H1 (cell line): ENCODE measurements around the gene TTYH2. TPM values are rescaled to one million over a fixed set of nuclear protein-coding genes. Genes with fewer than 3 reads are reported as not detected.
A peak's percentile ranks its signal among the peaks of the same experiment; 100 is the strongest.

Experiments used
- CTCF ChIA-PET: fragments of 300-600 bp; sonication (Branson Sonifier 250); formaldehyde crosslinking; loops from one replicate; lab custom pipeline; 2021; ENCODE audit not compliant: partially characterized antibody; lab: Charles Lee
- POLR2A ChIA-PET: fragments of 300-600 bp; sonication (Branson Sonifier 250); formaldehyde crosslinking; loops from one replicate; lab custom pipeline; 2021; ENCODE audit warnings: inconsistent platforms; ENCODE audit not compliant: partially characterized antibody; lab: Charles Lee
- DNase-seq, 2 experiments: peaks; one replicate each; pipeline versions ENCODE4 v3.0.0 to v3.0.0-alpha.2; 2010 to 2022; ENCODE audit warnings: low spot score in 2 of 2, low read depth in 1 of 2, mixed read lengths in 1 of 2
- FAIRE-seq: peaks from 2 replicates; lab custom pipeline; 2011; peaks lifted over from hg19 to GRCh38; lab: Jason Lieb, UNC
- H2AFZ ChIP-seq: 2 replicates; pipeline ENCODE4 v1.8.1; 2012; ENCODE audit warnings: low read length, inconsistent platforms
- H2AK5ac ChIP-seq: 2 replicates; pipeline ENCODE4 v1.6.1; 2013; ENCODE audit warnings: low read depth, low read length
- H2BK120ac ChIP-seq: replicated peaks from 2 replicates; pipeline ENCODE3; 2013; ENCODE audit warnings: low read depth, low read length, inconsistent platforms
- H2BK12ac ChIP-seq: 2 replicates; pipeline ENCODE4 v1.6.1; 2013; ENCODE audit warnings: low read depth, low read length
- H2BK15ac ChIP-seq: 2 replicates; pipeline ENCODE4 v1.6.1; 2013; ENCODE audit warnings: low read length
- H2BK20ac ChIP-seq: 2 replicates; pipeline ENCODE4 v1.6.1; 2013; ENCODE audit warnings: low read length
- H2BK5ac ChIP-seq: 2 replicates; pipeline ENCODE4 v1.6.1; 2013; ENCODE audit warnings: low read depth, low read length
- H3K14ac ChIP-seq: 2 replicates; pipeline ENCODE4 v1.6.1; 2013; ENCODE audit warnings: inconsistent platforms; ENCODE audit not compliant: insufficient read length
- H3K18ac ChIP-seq: 2 replicates; pipeline ENCODE4 v1.6.1; 2013; ENCODE audit warnings: low read length; ENCODE audit errors: extremely low read depth
- H3K23ac ChIP-seq: 2 replicates; pipeline ENCODE4 v1.6.1; 2013; ENCODE audit warnings: inconsistent platforms; ENCODE audit not compliant: insufficient read length
- H3K23me2 ChIP-seq: 2 replicates; pipeline ENCODE4 v1.6.1; 2013; ENCODE audit warnings: low read depth, low read length
- H3K27ac ChIP-seq: 2 replicates; pipeline ENCODE4 v1.6.1; 2011; ENCODE audit warnings: low read depth, low read length, inconsistent platforms
- H3K27me3 ChIP-seq, 4 experiments: replicated peaks in 1 of 4; 1 replicate in 1 of 4; 2 replicates in 3 of 4; pipeline versions ENCODE4 v1.6.1 to v1.8.1; 2011 to 2013; ENCODE audit warnings: low read length in 3 of 4, mild to moderate bottlenecking in 3 of 4, inconsistent platforms in 2 of 4, mixed read lengths in 2 of 4, moderate library complexity in 1 of 4; ENCODE audit not compliant: control insufficient read depth in 3 of 4, insufficient read depth in 3 of 4; ENCODE audit errors: extremely low read depth in 1 of 4
- H3K36me3 ChIP-seq, 4 experiments: 2 replicates each; pipeline versions ENCODE4 v1.6.1 to v1.8.1; 2011 to 2013; ENCODE audit warnings: mild to moderate bottlenecking in 4 of 4, low read length in 3 of 4, moderate library complexity in 2 of 4, control low read depth in 1 of 4, inconsistent platforms in 1 of 4; ENCODE audit not compliant: insufficient read depth in 4 of 4, control insufficient read depth in 2 of 4
- H3K4ac ChIP-seq: replicated peaks from 2 replicates; pipeline ENCODE3; 2013; ENCODE audit warnings: low read length, low read depth, mixed read lengths, inconsistent platforms; ENCODE audit not compliant: insufficient read length
- H3K4me1 ChIP-seq, 4 experiments: replicated peaks in 1 of 4; 1 replicate in 1 of 4; 2 replicates in 3 of 4; pipeline versions ENCODE4 v1.6.1 to v1.8.1; 2011 to 2013; ENCODE audit warnings: low read length in 3 of 4, inconsistent platforms in 2 of 4, mixed read lengths in 1 of 4; ENCODE audit not compliant: insufficient read depth in 4 of 4, control insufficient read depth in 3 of 4
- H3K4me2 ChIP-seq, 2 experiments: 2 replicates each; pipeline versions ENCODE4 v1.6.1 to v1.8.1; 2011 to 2013; ENCODE audit warnings: low read depth in 2 of 2, low read length in 2 of 2, control low read depth in 1 of 2, inconsistent platforms in 1 of 2, mild to moderate bottlenecking in 1 of 2; ENCODE audit not compliant: insufficient read depth in 1 of 2
- H3K4me3 ChIP-seq, 4 experiments: fragments of 200-600, 300-600 bp in 1 of 4; sonication (generic), shearing (Covaris generic), sonication (Bioruptor Twin) in 1 of 4; 2 replicates each; pipeline versions ENCODE4 v1.5.1 to v1.8.1; 2011 to 2016; ENCODE audit warnings: low read length in 4 of 4, low read depth in 3 of 4, control low read depth in 2 of 4, inconsistent platforms in 2 of 4, mild to moderate bottlenecking in 2 of 4, mixed read lengths in 1 of 4, moderate library complexity in 1 of 4; ENCODE audit not compliant: insufficient read depth in 2 of 4; ENCODE audit errors: extremely low read depth in 1 of 4
- H3K56ac ChIP-seq: replicated peaks from 2 replicates; pipeline ENCODE3; 2013; ENCODE audit warnings: low read depth, mild to moderate bottlenecking, mixed read lengths, low read length, inconsistent platforms; ENCODE audit not compliant: insufficient read length
- H3K79me1 ChIP-seq: 2 replicates; pipeline ENCODE4 v1.6.1; 2013; ENCODE audit warnings: low read depth, low read length, control low read depth
- H3K79me2 ChIP-seq, 2 experiments: 2 replicates each; pipeline versions ENCODE4 v1.6.1 to v1.8.1; 2012 to 2013; ENCODE audit warnings: low read length in 2 of 2, mild to moderate bottlenecking in 2 of 2, inconsistent platforms in 1 of 2; ENCODE audit not compliant: insufficient read depth in 2 of 2, control insufficient read depth in 1 of 2
- H3K9ac ChIP-seq, 4 experiments: replicated peaks in 1 of 4; 1 replicate in 1 of 4; 2 replicates in 3 of 4; pipeline versions ENCODE4 v1.6.1 to v1.8.1; 2011 to 2013; ENCODE audit warnings: low read depth in 3 of 4, low read length in 3 of 4, control low read depth in 2 of 4, mild to moderate bottlenecking in 2 of 4, moderate library complexity in 2 of 4, inconsistent platforms in 1 of 4; ENCODE audit errors: extremely low read depth in 1 of 4
- H3K9me3 ChIP-seq, 2 experiments: 2 replicates each; pipeline versions ENCODE4 v1.6.1 to v1.8.1; 2012 to 2013; ENCODE audit warnings: mild to moderate bottlenecking in 2 of 2, moderate library complexity in 2 of 2, control low read depth in 1 of 2, inconsistent platforms in 1 of 2, low read depth in 1 of 2, low read length in 1 of 2, mixed read lengths in 1 of 2; ENCODE audit not compliant: insufficient read depth in 2 of 2
- H4K20me1 ChIP-seq, 2 experiments: replicated peaks in 1 of 2; 2 replicates each; pipeline versions ENCODE3 to v1.8.1; 2011 to 2013; ENCODE audit warnings: inconsistent platforms in 2 of 2, low read length in 2 of 2, mild to moderate bottlenecking in 1 of 2; ENCODE audit not compliant: insufficient read depth in 2 of 2, control insufficient read depth in 1 of 2
- H4K5ac ChIP-seq: 2 replicates; pipeline ENCODE4 v1.6.1; 2013; ENCODE audit warnings: low read length, low read depth, mixed read lengths, inconsistent platforms; ENCODE audit not compliant: insufficient read length
- H4K8ac ChIP-seq: 2 replicates; pipeline ENCODE4 v1.8.0; 2013; ENCODE audit warnings: mild to moderate bottlenecking, moderate library complexity, low read length, inconsistent platforms; ENCODE audit not compliant: insufficient read depth; ENCODE audit errors: extremely low read depth
- H4K91ac ChIP-seq: replicated peaks from 2 replicates; pipeline ENCODE3; 2013; ENCODE audit warnings: low read length, mixed read lengths, inconsistent platforms; ENCODE audit not compliant: insufficient read length
- EP300 ChIP-seq, 2 experiments: IDR thresholded peaks; 1 replicate in 1 of 2; 2 replicates in 1 of 2; pipeline ENCODE4 v1.6.1; 2011 to 2012; ENCODE audit warnings: low read depth in 2 of 2, low read length in 2 of 2, mild to moderate bottlenecking in 2 of 2, borderline replicate concordance in 1 of 2, inconsistent platforms in 1 of 2, moderate library complexity in 1 of 2
- EZH2 ChIP-seq: fragments of 200-600 bp; sonication (generic); IDR thresholded peaks from 2 replicates; pipeline ENCODE4 v1.7.1; 2012; ENCODE audit warnings: low read depth, mild to moderate bottlenecking, moderate library complexity, low read length, inconsistent platforms; ENCODE audit not compliant: severe bottlenecking
- NRF1 ChIP-seq: IDR thresholded peaks from 2 replicates; pipeline ENCODE4 v1.6.1; 2011; ENCODE audit warnings: mild to moderate bottlenecking, low read depth, low read length, improper control_type of control experiment
- POLR2AphosphoS5 ChIP-seq: IDR thresholded peaks from 2 replicates; pipeline ENCODE4 v1.6.1; 2011; ENCODE audit warnings: low read depth, low read length
- POU5F1 ChIP-seq: IDR thresholded peaks from 2 replicates; pipeline ENCODE4 v1.6.1; 2011; ENCODE audit warnings: low read depth, mild to moderate bottlenecking, low read length, moderate library complexity
- RNF2 ChIP-seq: fragments of 200-900, 300-1000 bp; sonication (generic); IDR thresholded peaks from 2 replicates; pipeline ENCODE4 v1.7.1; 2016; ENCODE audit warnings: borderline replicate concordance, low read depth, mild to moderate bottlenecking, antibody characterized with exemption, low read length; ENCODE audit not compliant: poor library complexity, severe bottlenecking; ENCODE audit errors: missing control alignments
- RXRA ChIP-seq: IDR thresholded peaks from 2 replicates; pipeline ENCODE4 v1.6.1; 2011; ENCODE audit warnings: low read depth, mild to moderate bottlenecking, low read length, moderate library complexity; ENCODE audit not compliant: insufficient read depth
- SUZ12 ChIP-seq: fragments of 200-600 bp; sonication (generic); IDR thresholded peaks from 2 replicates; pipeline ENCODE4 v1.6.1; 2012; ENCODE audit warnings: mild to moderate bottlenecking, inconsistent platforms, low read length, moderate library complexity, mixed read lengths
- WGBS, 2 experiments: shearing (Covaris generic) in 1 of 2; methylation state at CpG; one replicate each; pipeline versions ENCODE4 v1.1.6 to v1.1.7; 2013 to 2015; ENCODE audit warnings: low lambda C conversion rate in 2 of 2, mixed read lengths in 2 of 2, inconsistent platforms in 1 of 2, low coverage in 1 of 2, missing lambda C conversion rate in 1 of 2; ENCODE audit not compliant: insufficient replicate concordance in 2 of 2, insufficient coverage in 1 of 2, insufficient read length in 1 of 2; ENCODE audit errors: extremely low coverage in 1 of 2, missing lambda C conversion rate in 1 of 2; 5-methylcytosine and 5-hydroxymethylcytosine counted together
- polyA plus RNA-seq, 7 experiments: library from polyadenylated mRNA; depleted of rRNA in 3 of 7; stranded (reverse) in 5 of 7; unstranded in 2 of 7; fragments of >200 nt in 5 of 7; fragments of 200-250 nt in 2 of 7; gene quantifications; 1 replicate in 5 of 7; 2 replicates in 1 of 7; 4 replicates in 1 of 7; pipeline versions ENCODE4 v1.2.1 to v1.2.3, GENCODE V29; 2011 to 2013; ENCODE audit warnings: missing spikeins in 2 of 7, mixed read lengths in 2 of 7
- total RNA-seq: library from RNA; stranded (reverse); fragmentation: NEBNext Ultra II Directional; extraction: Animal tissue kit (Norgen Biotek cat#: 25700); gene quantifications from 2 replicates; pipeline ENCODE4 v1.2.1, GENCODE V29; 2021
- TF ChIP-seq, protein P1 (sequence below): IDR thresholded peaks from 2 replicates; pipeline ENCODE4 v1.6.1; 2011; ENCODE audit warnings: low read length, improper control_type of control experiment

Gene TTYH2
- total and polyA plus RNA-seq, 2 of the 8 experiments (the other 6 are each of a cell fraction or from before 2014, with no cell fraction given): 3.2 to 9.2 TPM

DNA sequence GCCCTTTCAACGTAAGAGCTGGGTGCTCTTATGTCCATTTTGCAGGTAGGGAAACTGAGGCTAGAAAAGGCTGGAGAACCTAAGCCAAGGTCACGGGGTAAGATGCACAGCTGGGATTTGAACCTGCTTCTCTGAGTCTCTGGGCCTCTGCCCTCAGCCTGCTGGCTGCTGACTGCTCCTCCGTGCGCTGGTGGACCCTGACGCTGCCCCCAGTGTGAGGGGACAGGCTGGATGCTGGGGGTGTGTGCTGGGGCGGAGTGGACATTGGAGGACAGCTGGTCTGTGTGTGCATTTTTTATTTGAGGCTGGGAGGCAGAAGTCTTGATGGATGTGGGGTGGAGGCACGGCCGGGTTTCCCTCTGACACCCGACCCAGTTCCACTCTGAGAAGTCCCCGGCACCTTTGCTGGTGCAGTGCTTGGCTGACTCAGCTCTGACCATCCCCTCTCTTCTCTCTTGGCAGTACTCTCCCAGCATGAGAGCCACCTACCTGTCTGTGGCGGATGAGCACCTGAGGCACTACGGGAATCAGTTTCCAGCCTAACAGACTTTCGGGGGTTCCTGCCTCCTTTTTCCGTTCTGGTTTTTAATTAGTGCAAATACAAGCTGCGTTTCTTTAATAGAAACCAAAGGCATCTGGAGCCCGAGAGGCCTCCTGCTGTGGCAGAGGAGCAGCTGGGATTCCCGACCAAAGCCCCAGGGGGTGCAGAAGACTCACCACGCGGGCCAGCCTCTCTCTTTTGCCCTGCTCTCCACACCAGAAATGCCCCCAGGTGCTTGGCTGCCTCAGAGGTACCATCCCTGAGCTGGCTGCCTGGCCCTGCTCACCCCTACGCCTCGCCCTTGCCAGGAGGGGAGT, 46.5 kb downstream of the TTYH2 start:
- no peaks in the 10 kb centered on the region for H4K20me1 ChIP-seq
- H3K4me3 ChIP-seq: peak overlapping the region in 2 of 4 experiments; percentile 2 to 25; a peak in 1 of 8 replicates
- H2BK12ac ChIP-seq: peak overlapping the region; percentile 83; the same call in 1 of the 2 replicates
- H2AFZ ChIP-seq: peak overlapping the region; percentile 59; the same call in 1 of the 2 replicates
- no peak for FAIRE-seq
- no peak overlapping the region for H3K27ac ChIP-seq
- no peaks in the 10 kb centered on the region for H3K27me3 ChIP-seq
- H3K18ac ChIP-seq: peak overlapping the region; percentile 76
- ChIA-PET POLR2A (interaction anchor here (0.9 to 3.5 kb wide), 9 partner anchors 8 to 56 kb away, joined by 3 to 12 read pairs (median 7); partner anchors contain the start of gene RPL38), CTCF (interaction anchor here (0.8 to 4.1 kb wide), 17 partner anchors 8 to 273 kb away, joined by 3 to 16 read pairs (median 3); no protein-coding TSS in a partner anchor)
- peaks cover 0 to 21% (median 13%) of the 10 kb centered on the region in 4 experiments; a peak in 6 of 7 replicates for H3K4me1 ChIP-seq
- H2AK5ac ChIP-seq: no peak overlapping the region
- no peak overlapping the region for H4K5ac ChIP-seq
- H2BK15ac ChIP-seq: 0 out of 2 replicates have a peak overlapping the region, but pooled peaks have one; percentile 29
- H2BK20ac ChIP-seq: peak overlapping the region; percentile 86
- H3K36me3 ChIP-seq: no peaks in the 10 kb centered on the region
- no peak overlapping the region for H4K91ac ChIP-seq
- H4K8ac ChIP-seq: 0 out of 2 replicates have a peak overlapping the region, but pooled peaks have one; percentile 82
- H3K56ac ChIP-seq: no peak overlapping the region
- no peak overlapping the region for H3K9ac ChIP-seq
- H3K14ac ChIP-seq: no peak overlapping the region
- no peaks in the 10 kb centered on the region for H3K79me2 ChIP-seq
- peak overlapping the region; percentile 38 to 55 for H3K4me2 ChIP-seq
- 57% methylated on average over 21 of the region's 21 CpGs; no CpG with 5 or more reads in 1 of the 2 experiments for WGBS, 2 experiments
- peak in 1 of 2 experiments; percentile 56 for DNase-seq
- no peak overlapping the region for H3K4ac ChIP-seq
- H3K23me2 ChIP-seq: no peaks in the 10 kb centered on the region; the same call in 1 of the 2 replicates
- H2BK5ac ChIP-seq: peak overlapping the region; percentile 94
- no peak overlapping the region for H2BK120ac ChIP-seq
- no peak overlapping the region for H3K23ac ChIP-seq
- H3K9me3 ChIP-seq: no peaks in the 10 kb centered on the region
- no peaks in the 10 kb centered on the region for H3K79me1 ChIP-seq
- TF ChIP-seq EZH2 (no peak), POU5F1 (no peak), EP300 (IDR thresholded peaks at IDR 0.05; ENCODE audit: borderline replicate concordance in 1 of 2, low read depth in 2 of 2, low read length in 2 of 2) (no peak), POLR2AphosphoS5 (no peak), SUZ12 (no peak), RXRA (no peak), RNF2 (no peak), NRF1 (no peak)
- TF ChIP-seq, protein P1, sequence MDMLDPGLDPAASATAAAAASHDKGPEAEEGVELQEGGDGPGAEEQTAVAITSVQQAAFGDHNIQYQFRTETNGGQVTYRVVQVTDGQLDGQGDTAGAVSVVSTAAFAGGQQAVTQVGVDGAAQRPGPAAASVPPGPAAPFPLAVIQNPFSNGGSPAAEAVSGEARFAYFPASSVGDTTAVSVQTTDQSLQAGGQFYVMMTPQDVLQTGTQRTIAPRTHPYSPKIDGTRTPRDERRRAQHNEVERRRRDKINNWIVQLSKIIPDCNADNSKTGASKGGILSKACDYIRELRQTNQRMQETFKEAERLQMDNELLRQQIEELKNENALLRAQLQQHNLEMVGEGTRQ: no peak
